Spleen (tissue), 11 donors: ENCODE measurements around the gene MOCS2. TPM values are rescaled to one million over a fixed set of nuclear protein-coding genes. Genes with fewer than 3 reads are reported as not detected.

Source experiments
- DNase-seq: peaks from one replicate; pipeline ENCODE4 v3.0.0-alpha.2; 2020
- H3K27ac ChIP-seq, 8 donors: fragments of 200-600 bp; sonication (generic) in 7 of 8; 1 replicate in 4 of 8; 2 replicates in 4 of 8; pipeline versions ENCODE4 v1.5.0 to v1.8.0; 2016 to 2021; ENCODE audit warnings: inconsistent platforms in 4 of 8, mild to moderate bottlenecking in 4 of 8, moderate library complexity in 1 of 8
- H3K27me3 ChIP-seq, 7 donors: fragments of 200-600 bp; sonication (generic) in 6 of 7; replicated peaks in 1 of 7; 1 replicate in 4 of 7; 2 replicates in 3 of 7; pipeline versions ENCODE4 v1.5.0 to v1.8.0; 2016 to 2021; ENCODE audit warnings: inconsistent platforms in 3 of 7, mild to moderate bottlenecking in 1 of 7
- H3K36me3 ChIP-seq, 6 donors: fragments of 200-600 bp; sonication (generic) in 5 of 6; 1 replicate in 4 of 6; 2 replicates in 2 of 6; pipeline versions ENCODE4 v1.5.0 to v1.8.0; 2016 to 2021; ENCODE audit warnings: inconsistent platforms in 2 of 6
- H3K4me1 ChIP-seq, 6 donors: fragments of 200-600 bp; sonication (generic) in 5 of 6; 1 replicate in 3 of 6; 2 replicates in 3 of 6; pipeline versions ENCODE4 v1.5.0 to v1.8.0; 2016 to 2021; ENCODE audit warnings: inconsistent platforms in 3 of 6
- H3K4me3 ChIP-seq, 8 donors: fragments of 200-600 bp; sonication (generic) in 7 of 8; 1 replicate in 4 of 8; 2 replicates in 4 of 8; pipeline versions ENCODE4 v1.5.0 to v1.8.0; 2016 to 2021; ENCODE audit warnings: inconsistent platforms in 4 of 8, mild to moderate bottlenecking in 4 of 8, moderate library complexity in 2 of 8
- H3K9me3 ChIP-seq, 8 donors: fragments of 200-600 bp; sonication (generic) in 7 of 8; 1 replicate in 4 of 8; 2 replicates in 4 of 8; pipeline versions ENCODE4 v1.5.0 to v1.8.0; 2016 to 2021; ENCODE audit warnings: inconsistent platforms in 4 of 8
- POLR2A ChIP-seq, 3 donors: fragments of 450-650 bp; IDR thresholded peaks; one replicate each; pipeline ENCODE4 v1.5.1; 2017; ENCODE audit warnings: antibody characterized with exemption in 3 of 3, mild to moderate bottlenecking in 1 of 3
- POLR2AphosphoS5 ChIP-seq, 3 donors: sonication (generic); formaldehyde crosslinking; IDR thresholded peaks; one replicate each; pipeline ENCODE4 v1.5.1; 2017; ENCODE audit warnings: antibody characterized with exemption in 3 of 3
- WGBS, 5 donors: extraction: QIAGEN DNeasy Blood & Tissue Kit in 3 of 5; methylation state at CpG; one replicate each; pipeline versions ENCODE4 v1.1.5 to v1.1.7; 2013 to 2018; 5-methylcytosine and 5-hydroxymethylcytosine counted together
- intact Hi-C: fragments of 100-400 bp; cut with DNase I; formaldehyde crosslinking; loops from one replicate; pipeline ENCODE4 v1.15.0; 2023; ENCODE audit warnings: low total_unique reads
- polyA plus RNA-seq, 3 donors: library from polyadenylated mRNA; stranded (reverse); fragments of 200-250 nt; gene quantifications; one replicate each; pipeline ENCODE4 v1.2.1, GENCODE V29; 2013
- total RNA-seq, 7 donors: library from RNA; depleted of rRNA in 3 of 7; stranded (reverse); fragments of >200 nt in 3 of 7; fragmentation: NEBNext Ultra II Directional in 4 of 7; extraction: Animal tissue kit (Norgen Biotek cat#: 25700) in 4 of 7; gene quantifications; one replicate each; pipeline versions ENCODE4 v1.1.0 to v1.2.1, GENCODE V29; 2016 to 2021
- TF ChIP-seq, protein P1 (sequence below), 11 experiments: fragments of 200-600 bp in 7 of 11; fragments of 450-650 bp in 4 of 11; sonication (generic) in 4 of 11; IDR thresholded peaks in 8 of 11; conservative IDR thresholded peaks in 3 of 11; 1 replicate in 7 of 11; 2 replicates in 4 of 11; pipeline versions ENCODE4 v1.4.0 to v1.8.0; 2016 to 2021; ENCODE audit warnings: antibody characterized with exemption in 11 of 11, inconsistent platforms in 4 of 11, mild to moderate bottlenecking in 1 of 11
- donor health status: healthy with polysubstance abuse.
- donor health status: DM: no; HTN: no; CAD: no; lungs with moderate emphysema.
- donor health status: DM: no; HTN: no; CAD: no.
- donor health status: Bipolar disorder and iron deficiency.
- donor health status: healthy.
- donor health status: DM: no; HTN: no; CAD: no.
- donor health status: DM: yes; HTN: yes; CAD: no.

Gene MOCS2
- total and polyA plus RNA-seq, 10 donors = 16.8 to 44.3 (median 29.0) TPM

DNA sequence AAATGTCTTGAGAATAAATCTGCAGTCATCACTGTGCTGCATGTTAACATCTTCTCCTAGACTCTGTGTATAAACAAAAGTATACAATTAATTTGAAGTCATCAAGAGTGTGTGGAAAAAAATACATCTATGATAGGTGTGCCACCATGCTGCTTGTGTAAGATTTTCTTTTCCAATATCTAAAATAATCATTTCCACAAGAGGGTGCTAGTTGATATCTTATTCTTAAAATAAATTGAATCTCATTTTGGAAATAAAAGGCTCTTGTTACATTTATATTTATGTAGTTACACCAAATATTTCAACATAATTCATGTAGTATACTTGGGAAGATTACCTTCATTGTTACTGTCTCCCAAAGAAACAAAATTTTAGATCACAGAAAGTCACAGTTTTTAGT is 14.1 kb upstream of the MOCS2 start:
- TF ChIP-seq POLR2AphosphoS5 (IDR thresholded peaks at IDR 0.05) = no peak
- TF ChIP-seq, protein P1, sequence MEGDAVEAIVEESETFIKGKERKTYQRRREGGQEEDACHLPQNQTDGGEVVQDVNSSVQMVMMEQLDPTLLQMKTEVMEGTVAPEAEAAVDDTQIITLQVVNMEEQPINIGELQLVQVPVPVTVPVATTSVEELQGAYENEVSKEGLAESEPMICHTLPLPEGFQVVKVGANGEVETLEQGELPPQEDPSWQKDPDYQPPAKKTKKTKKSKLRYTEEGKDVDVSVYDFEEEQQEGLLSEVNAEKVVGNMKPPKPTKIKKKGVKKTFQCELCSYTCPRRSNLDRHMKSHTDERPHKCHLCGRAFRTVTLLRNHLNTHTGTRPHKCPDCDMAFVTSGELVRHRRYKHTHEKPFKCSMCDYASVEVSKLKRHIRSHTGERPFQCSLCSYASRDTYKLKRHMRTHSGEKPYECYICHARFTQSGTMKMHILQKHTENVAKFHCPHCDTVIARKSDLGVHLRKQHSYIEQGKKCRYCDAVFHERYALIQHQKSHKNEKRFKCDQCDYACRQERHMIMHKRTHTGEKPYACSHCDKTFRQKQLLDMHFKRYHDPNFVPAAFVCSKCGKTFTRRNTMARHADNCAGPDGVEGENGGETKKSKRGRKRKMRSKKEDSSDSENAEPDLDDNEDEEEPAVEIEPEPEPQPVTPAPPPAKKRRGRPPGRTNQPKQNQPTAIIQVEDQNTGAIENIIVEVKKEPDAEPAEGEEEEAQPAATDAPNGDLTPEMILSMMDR (IDR thresholded peaks at IDR 0.05 in 8 of 11, conservative IDR thresholded peaks at IDR 0.05 in 3 of 11) = no peak
- no peak for TF ChIP-seq POLR2A (IDR thresholded peaks at IDR 0.05)
- intact Hi-C loops = no loop called here
- Histone ChIP-seq H3K36me3 (no peaks in the 10 kb centered on the region), H3K4me1 (no peaks in the 10 kb centered on the region), H3K27me3 (no peaks in the 10 kb centered on the region), H3K4me3 (no peak overlapping the region), H3K9me3 (no peaks in the 10 kb centered on the region), H3K27ac (no peak overlapping the region)
- no peak for DNase-seq

- Histone ChIP-seq H3K4me1 (no peaks in the 10 kb centered on the region), H3K36me3 (no peaks in the 10 kb centered on the region), H3K27me3 (no peaks in the 10 kb centered on the region), H3K9me3 (no peaks in the 10 kb centered on the region), H3K4me3 (no peak overlapping the region), H3K27ac (no peak overlapping the region)
- intact Hi-C loops = no loop called here
- TF ChIP-seq POLR2AphosphoS5 (IDR thresholded peaks at IDR 0.05) = no peak
- TF ChIP-seq, protein P1 (IDR thresholded peaks at IDR 0.05 in 8 of 11, conservative IDR thresholded peaks at IDR 0.05 in 3 of 11) = no peak
- DNase-seq = no peak
- 87 to 100% (median 94%) methylated on average over 1 of the region's 1 CpG for WGBS, 5 donors
Measured at GRCh38 chr5:53120165-53120564, 10.6 kb upstream of the MOCS2 start.

DNA sequence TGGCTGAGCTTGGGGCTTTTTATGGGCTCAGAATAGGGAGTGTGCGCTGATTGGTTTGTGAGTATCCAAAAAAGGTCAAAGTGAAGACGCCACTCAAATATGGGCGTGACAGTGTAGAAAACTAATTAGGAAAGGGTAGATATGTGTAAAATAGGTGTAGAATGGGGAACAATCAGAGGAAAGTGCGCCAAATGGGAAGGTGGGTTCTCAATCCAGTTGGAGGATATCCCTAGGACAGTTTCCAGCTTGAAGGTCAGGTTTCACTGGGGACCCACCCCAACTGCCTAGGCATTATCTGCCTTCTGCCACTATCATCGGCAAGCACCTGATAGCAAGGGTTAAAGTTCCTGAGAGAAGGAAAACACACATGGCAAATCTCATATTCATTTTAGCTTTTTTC is 9.3 kb upstream of the MOCS2 start:
- 78 to 93% (median 89%) methylated on average over 5 of the region's 5 CpGs for WGBS, 5 donors
- H3K36me3 ChIP-seq = no peaks in the 10 kb centered on the region
- TF ChIP-seq, protein P1 (IDR thresholded peaks at IDR 0.05 in 8 of 11, conservative IDR thresholded peaks at IDR 0.05 in 3 of 11) = no peak
- TF ChIP-seq POLR2AphosphoS5 (IDR thresholded peaks at IDR 0.05) = no peak
- TF ChIP-seq POLR2A (IDR thresholded peaks at IDR 0.05) = no peak

DNA sequence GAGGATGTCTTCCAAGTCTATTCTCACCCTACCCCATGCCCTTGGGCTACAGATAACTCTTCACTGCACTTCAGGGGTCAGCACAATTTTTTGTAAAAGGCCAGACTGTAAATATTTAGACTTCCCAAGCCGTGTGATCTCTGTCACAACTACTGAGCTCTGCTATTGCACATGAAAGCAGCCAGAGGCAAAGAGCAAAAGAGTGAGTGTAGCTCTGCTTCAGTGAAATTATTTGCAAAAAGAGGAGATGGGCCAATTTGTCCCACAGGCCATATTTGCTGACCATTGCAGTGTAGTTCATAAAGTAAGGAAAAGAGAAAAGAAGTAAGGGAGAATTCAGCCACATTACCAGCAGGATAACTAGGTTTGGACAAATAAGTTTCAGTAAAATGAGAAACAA is 7.0 kb upstream of the MOCS2 start:
- no peak for DNase-seq
- H3K27ac ChIP-seq = no peak overlapping the region
- H3K36me3 ChIP-seq = no peaks in the 10 kb centered on the region
- no peak overlapping the region for H3K4me3 ChIP-seq
- H3K9me3 ChIP-seq = no peaks in the 10 kb centered on the region
- H3K27me3 ChIP-seq = no peaks in the 10 kb centered on the region
- 77 to 89% (median 79%) methylated on average over 1 of the region's 1 CpG for WGBS, 5 donors
- intact Hi-C loops = no loop called here
- no peaks in the 10 kb centered on the region for H3K4me1 ChIP-seq
- TF ChIP-seq POLR2A (IDR thresholded peaks at IDR 0.05) (no peak), POLR2AphosphoS5 (IDR thresholded peaks at IDR 0.05) (no peak)
- TF ChIP-seq, protein P1 (IDR thresholded peaks at IDR 0.05 in 8 of 11, conservative IDR thresholded peaks at IDR 0.05 in 3 of 11) = no peak

More for the DNA sequence above, 9.3 kb upstream of the MOCS2 start:
- intact Hi-C loops = no loop called here
- Histone ChIP-seq H3K4me1 (no peaks in the 10 kb centered on the region), H3K4me3 (no peak overlapping the region), H3K27me3 (no peaks in the 10 kb centered on the region), H3K27ac (no peak overlapping the region), H3K9me3 (no peaks in the 10 kb centered on the region)
- DNase-seq = no peak
